ENCODE data around the gene EMB.
"Not testable (repeated sequence)": the region's sequence is repeated elsewhere in the genome, so short reads cannot be mapped to it uniquely, and the experiment has no call there.

The EMB gene

GRCh38 chr5:50401336-50401735 is 39.8 kb downstream of the EMB start:
- Histone ChIP-seq H3K9ac (no peak overlapping the region), H3K36me3 (ENCODE audit: insufficient read depth) (no peaks in the 10 kb centered on the region), H3K4me1 (ENCODE audit: low read depth, poor library complexity, severe bottlenecking) (no peaks in the 10 kb centered on the region), H3K79me2 (ENCODE audit: insufficient read depth, low read depth) (no peaks in the 10 kb centered on the region), H2AFZ (ENCODE audit: low read depth) (no peak overlapping the region), H3K4me2 (no peak overlapping the region), H3K27me3 (ENCODE audit: insufficient read depth, low read depth) (no peaks in the 10 kb centered on the region), H3K4me3 (IDR thresholded peaks at IDR 0.05; ENCODE audit: insufficient read depth, low read depth, low read length) (no peak overlapping the region), H3K27ac (no peak overlapping the region), H4K20me1 (ENCODE audit: insufficient read depth) (no peaks in the 10 kb centered on the region)
- TF ChIP-seq CTCF (conservative IDR thresholded peaks at IDR 0.05; ENCODE audit: low read depth, low read length), result no peak

GRCh38 chr5:50393925-50394609 is 47.0 kb downstream of the EMB start:
- H3K9ac ChIP-seq; H3K27me3 ChIP-seq (ENCODE audit: insufficient read depth, low read depth); H3K4me1 ChIP-seq (ENCODE audit: low read depth, poor library complexity, severe bottlenecking); H3K4me3 ChIP-seq (IDR thresholded peaks at IDR 0.05; ENCODE audit: insufficient read depth, low read depth, low read length); H3K36me3 ChIP-seq (ENCODE audit: insufficient read depth); H3K79me2 ChIP-seq (ENCODE audit: insufficient read depth, low read depth); H2AFZ ChIP-seq (ENCODE audit: low read depth); H3K4me2 ChIP-seq; H3K27ac ChIP-seq; H4K20me1 ChIP-seq (ENCODE audit: insufficient read depth): not testable (repeated sequence)

GRCh38 chr5:50392289-50392688 is 48.8 kb downstream of the EMB start:
- H3K4me2 ChIP-seq; H3K4me1 ChIP-seq (ENCODE audit: low read depth, poor library complexity, severe bottlenecking); H3K36me3 ChIP-seq (ENCODE audit: insufficient read depth); H4K20me1 ChIP-seq (ENCODE audit: insufficient read depth); H3K9ac ChIP-seq; H3K79me2 ChIP-seq (ENCODE audit: insufficient read depth, low read depth); H3K27me3 ChIP-seq (ENCODE audit: insufficient read depth, low read depth); H2AFZ ChIP-seq (ENCODE audit: low read depth); H3K4me3 ChIP-seq (IDR thresholded peaks at IDR 0.05; ENCODE audit: insufficient read depth, low read depth, low read length); H3K27ac ChIP-seq: not testable (repeated sequence)

- H3K9ac ChIP-seq; H3K27me3 ChIP-seq (ENCODE audit: insufficient read depth, low read depth); H3K36me3 ChIP-seq (ENCODE audit: insufficient read depth); H3K4me3 ChIP-seq (IDR thresholded peaks at IDR 0.05; ENCODE audit: insufficient read depth, low read depth, low read length); H3K79me2 ChIP-seq (ENCODE audit: insufficient read depth, low read depth); H3K4me1 ChIP-seq (ENCODE audit: low read depth, poor library complexity, severe bottlenecking); H4K20me1 ChIP-seq (ENCODE audit: insufficient read depth); H3K27ac ChIP-seq; H3K4me2 ChIP-seq; H2AFZ ChIP-seq (ENCODE audit: low read depth): not testable (repeated sequence)
Measured at GRCh38 chr5:50384381-50384780, 56.7 kb downstream of the EMB start.

GRCh38 chr5:50376696-50377095 is 64.4 kb downstream of the EMB start:
- not testable (repeated sequence) for H3K27me3 ChIP-seq (ENCODE audit: insufficient read depth, low read depth); H3K79me2 ChIP-seq (ENCODE audit: insufficient read depth, low read depth); H4K20me1 ChIP-seq (ENCODE audit: insufficient read depth)

GRCh38 chr5:50369287-50370033 is 71.6 kb downstream of the EMB start:
- H2AFZ ChIP-seq (ENCODE audit: low read depth); H3K4me1 ChIP-seq (ENCODE audit: low read depth, poor library complexity, severe bottlenecking); H3K79me2 ChIP-seq (ENCODE audit: insufficient read depth, low read depth); H3K9ac ChIP-seq; H3K27me3 ChIP-seq (ENCODE audit: insufficient read depth, low read depth); H3K4me3 ChIP-seq (IDR thresholded peaks at IDR 0.05; ENCODE audit: insufficient read depth, low read depth, low read length); H3K4me2 ChIP-seq; H3K27ac ChIP-seq; H4K20me1 ChIP-seq (ENCODE audit: insufficient read depth); H3K36me3 ChIP-seq (ENCODE audit: insufficient read depth): not testable (repeated sequence)

More at GRCh38 chr5:50376696-50377095, 64.4 kb downstream of the EMB start:
- H3K9ac ChIP-seq; H2AFZ ChIP-seq (ENCODE audit: low read depth); H3K4me2 ChIP-seq; H3K36me3 ChIP-seq (ENCODE audit: insufficient read depth); H3K4me1 ChIP-seq (ENCODE audit: low read depth, poor library complexity, severe bottlenecking); H3K4me3 ChIP-seq (IDR thresholded peaks at IDR 0.05; ENCODE audit: insufficient read depth, low read depth, low read length); H3K27ac ChIP-seq: not testable (repeated sequence)
